ENCODE results near the gene MCCC1.
A peak's percentile ranks its signal among the peaks of the same experiment; 100 is the strongest.

The MCCC1 gene

DNA sequence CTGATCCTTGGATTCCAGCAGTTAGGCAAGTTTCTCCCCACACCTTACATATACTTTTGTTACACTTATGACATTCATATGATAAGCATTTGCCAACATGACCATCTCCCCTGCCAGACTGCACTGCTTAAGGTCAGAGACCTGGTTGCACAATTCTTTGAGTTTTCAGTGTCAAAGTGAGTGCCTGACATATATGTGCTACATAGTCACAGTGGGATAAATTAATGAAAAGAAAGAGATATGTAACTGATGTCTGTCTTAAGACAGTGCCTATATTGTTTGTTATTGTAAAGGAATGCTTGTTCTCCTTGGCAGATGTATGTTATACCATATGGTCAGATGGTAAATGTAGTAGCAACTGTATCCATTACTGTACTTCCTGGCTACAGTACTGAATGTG is 115.4 kb downstream of the MCCC1 start:
- no peak for DNase-seq (ENCODE audit: low read depth, low spot score)

DNA sequence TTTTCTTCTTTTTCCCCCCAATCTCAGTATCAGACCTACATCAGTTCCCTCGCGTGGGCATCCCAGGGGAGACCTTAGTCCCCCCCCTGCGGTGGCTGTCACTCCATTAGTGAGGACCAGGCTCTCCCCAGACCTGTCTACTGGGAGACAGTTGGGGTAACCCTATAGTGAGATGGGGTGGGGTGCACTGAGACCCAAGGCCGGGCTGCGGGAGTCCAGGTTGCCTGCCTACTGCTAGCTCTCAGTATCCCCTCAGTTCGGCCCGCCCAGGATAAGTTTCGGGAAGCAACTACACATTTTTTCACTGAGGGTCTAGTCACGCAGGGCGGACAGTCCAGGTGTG is 118.3 kb downstream of the MCCC1 start:
- DNase-seq (ENCODE audit: low read depth, low spot score) = no peak

DNA sequence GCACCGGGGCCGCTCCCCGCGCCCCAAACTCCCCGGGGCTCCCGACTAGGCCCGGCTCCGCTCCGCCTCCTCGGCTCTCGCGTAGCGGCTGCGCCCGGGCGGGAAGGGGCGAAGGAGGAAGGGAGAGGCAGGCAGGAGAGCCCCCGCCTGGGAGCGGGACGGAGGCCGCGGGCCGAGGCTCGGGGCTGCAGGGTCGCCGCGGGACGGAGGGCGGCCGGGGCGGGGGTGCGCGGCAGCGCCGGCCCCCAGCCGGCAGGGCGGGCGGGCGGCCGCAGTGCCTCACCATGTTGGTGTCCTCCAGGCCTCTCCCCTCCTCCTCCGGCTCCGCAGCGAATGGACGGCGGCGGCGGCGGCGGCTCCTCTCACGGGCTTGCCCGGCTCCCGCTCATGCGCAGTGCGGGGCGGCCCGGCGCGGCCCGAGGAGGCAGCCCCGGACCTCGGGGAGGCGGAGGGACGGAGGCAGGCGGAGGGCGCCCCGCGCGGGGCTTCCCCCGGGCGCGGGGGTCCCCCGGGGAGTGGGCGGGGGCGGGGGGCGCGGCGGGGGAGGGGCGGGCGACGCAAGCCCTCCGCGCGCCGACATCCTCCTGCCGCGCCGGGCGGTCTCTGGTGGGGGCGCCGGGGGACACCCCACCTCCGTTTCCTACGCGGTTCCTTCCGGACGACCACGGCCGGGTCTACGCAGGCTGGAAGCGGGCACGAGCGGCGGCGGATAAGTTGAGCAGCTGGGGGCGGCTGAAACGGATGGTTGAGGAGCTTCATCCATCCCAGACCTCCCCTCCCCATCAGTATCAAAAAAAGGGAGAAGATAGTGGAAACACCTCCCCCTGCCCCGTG is 118.9 kb downstream of the MCCC1 start, which contains the start of gene DCUN1D1:
Gene DCUN1D1, minus strand, starts transcription at position 335 of the 834 bp plus-strand sequence. Its CDS starts 49 bp downstream, at position 286.
- DNase-seq (ENCODE audit: low read depth, low spot score) = peak; percentile 97

DNA sequence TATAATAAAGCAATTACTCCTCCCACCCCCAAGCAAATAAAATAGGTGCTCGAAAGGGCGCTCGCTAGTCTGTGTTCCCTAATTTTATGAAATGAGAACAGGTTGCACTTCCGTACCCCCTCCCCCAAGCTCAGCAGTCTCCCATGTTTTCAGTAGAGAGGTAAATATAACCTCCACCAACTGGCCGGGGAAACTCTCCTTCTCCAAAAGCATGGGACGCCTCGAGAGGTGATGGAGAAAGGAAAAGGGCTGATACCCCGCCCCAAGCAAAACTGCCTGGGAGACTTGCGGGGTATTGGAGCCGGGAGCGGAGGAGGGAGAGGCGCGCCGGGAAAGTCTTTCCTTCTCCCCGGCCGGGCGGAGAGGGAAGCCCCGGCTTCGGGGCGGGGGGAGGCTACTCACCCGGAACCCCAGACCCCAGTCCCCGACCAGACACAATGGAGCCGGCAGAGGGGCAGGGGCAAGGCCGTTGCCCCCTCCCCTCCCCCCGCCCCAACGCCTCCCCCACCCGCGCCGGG is 119.6 kb downstream of the MCCC1 start:
- peak; percentile 50 for DNase-seq (ENCODE audit: low read depth, low spot score)

DNA sequence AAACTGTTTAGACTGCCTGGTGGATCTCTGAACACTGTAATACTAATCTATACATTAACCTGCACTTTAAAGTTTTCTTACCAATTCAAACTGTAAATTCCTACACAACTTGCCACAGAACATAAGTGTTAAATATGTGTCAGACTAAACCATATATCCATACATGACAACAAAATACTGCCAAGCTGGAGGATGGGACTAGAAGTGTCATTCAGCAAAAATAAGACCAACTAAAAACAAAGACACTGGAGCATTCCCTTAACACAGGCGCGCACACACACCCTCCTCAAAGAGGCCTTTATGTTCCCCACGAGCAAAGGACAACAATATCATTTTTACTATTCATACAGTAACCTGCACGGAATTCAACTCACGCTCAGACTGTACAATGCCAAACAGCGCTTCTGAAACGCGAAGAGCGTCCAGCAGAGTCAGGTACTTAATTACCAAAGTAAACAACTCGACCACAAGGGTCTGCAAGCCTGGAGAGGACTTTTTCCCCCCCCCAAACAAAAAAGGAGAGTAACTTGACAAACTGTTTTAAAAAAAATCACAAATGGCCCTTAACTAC is 120.1 kb downstream of the MCCC1 start:
- no peak for DNase-seq (ENCODE audit: low read depth, low spot score)

DNA sequence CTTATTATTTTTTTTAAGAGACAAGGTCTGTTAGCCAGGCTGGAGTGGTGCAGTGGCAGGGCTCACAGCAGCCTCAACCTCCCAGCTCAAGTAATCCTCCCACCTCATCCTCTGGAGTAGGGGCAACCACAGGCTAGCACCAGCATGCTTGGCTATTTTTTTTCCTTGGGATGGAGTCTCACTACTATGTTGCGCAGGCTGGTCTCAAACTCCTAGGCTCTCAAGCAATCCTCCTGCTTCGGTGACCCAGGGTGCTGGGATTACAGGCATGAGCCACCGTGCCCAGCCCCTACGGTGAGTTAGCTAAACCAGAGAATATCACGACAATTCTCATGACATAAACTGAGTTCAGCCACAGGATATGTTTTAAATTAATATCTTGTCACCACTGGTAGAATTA is 120.9 kb downstream of the MCCC1 start:
- no peak for DNase-seq (ENCODE audit: low read depth, low spot score)

DNA sequence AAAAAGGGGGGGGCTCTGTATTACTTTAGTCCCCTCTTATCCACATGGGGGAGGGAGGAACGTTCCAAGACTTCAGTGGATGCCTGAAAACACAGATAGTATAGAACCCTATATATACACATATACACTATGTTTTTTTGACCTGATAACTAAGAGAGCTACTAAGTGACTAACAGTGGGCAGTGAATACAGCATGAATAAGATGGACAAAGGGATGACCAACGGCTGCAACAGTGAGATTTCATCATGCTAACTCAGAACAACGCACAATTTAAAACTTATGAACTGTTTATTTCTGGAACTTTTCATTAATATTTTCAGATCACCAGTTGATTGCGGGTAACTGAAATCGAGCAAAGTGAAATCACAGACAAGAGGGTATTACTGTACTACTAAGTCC is 126.2 kb downstream of the MCCC1 start:
- no peak for DNase-seq (ENCODE audit: low read depth, low spot score)

DNA sequence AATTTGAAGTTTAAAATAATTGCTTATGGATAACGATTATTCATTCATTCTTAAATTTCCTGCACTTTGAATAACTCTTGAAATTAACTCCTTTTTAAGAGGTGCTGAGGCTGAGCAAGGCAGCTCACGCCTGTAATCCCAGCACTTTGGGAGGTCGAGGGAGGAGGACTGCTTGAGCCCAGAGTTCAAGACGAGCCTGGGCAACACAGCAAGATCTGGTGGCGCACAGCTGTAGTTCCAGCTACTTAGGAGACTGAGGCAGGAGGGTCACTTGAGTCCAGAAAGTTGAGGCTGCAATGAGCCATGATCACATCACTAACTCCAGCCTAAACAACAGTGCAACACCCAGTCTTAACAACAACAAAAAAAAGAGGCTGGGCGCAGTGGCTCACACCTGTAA is 126.9 kb downstream of the MCCC1 start:
- DNase-seq (ENCODE audit: low read depth, low spot score) = no peak

DNA sequence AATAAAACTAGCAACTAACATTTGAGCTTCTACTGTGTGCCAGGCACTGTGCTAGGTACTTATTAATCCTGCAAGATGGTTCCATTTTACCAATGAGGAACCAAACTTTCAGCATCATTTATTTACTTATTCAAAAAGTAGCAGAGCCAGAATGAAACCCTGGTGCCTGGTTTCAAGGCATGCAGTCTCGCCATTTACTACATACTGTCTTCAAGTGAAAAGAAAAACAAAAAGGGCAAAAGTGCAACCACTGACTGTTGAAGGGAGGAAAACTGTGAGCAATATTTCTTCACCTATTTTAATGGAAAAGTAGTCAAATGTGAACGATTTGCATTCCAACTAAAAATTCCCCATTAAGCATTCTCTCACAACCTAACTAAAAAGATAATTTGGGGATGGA is 127.7 kb downstream of the MCCC1 start:
- DNase-seq (ENCODE audit: low read depth, low spot score) = peak; percentile 47

DNA sequence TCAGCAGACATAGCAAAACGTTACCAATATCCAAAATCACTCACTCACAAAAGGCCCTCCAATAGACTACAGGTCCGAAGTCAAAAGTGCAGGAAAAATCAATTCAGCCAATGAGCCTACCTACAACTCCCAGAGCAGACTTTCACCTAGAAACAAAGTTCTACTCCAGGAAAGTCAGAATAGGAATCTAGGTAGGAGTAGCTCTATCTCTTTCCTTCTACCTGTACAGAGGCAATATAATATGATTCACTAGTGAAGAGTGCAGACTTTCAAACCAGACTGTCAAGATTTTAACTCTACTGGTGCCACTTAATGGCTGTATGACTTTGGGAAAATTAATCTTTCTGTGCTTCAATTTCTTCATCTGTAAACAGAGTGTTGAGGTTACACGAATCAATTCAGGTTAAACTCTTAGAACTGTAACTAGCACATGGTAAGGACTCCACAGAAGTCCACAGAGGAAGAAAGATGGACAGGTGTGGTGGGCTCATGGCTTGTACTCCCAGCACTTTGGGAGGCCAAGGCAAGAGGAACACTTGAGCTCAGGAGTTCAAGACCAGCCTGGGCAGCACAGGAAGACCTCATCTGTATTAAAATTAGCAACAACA is 128.4 kb downstream of the MCCC1 start:
- no peak for DNase-seq (ENCODE audit: low read depth, low spot score)

DNA sequence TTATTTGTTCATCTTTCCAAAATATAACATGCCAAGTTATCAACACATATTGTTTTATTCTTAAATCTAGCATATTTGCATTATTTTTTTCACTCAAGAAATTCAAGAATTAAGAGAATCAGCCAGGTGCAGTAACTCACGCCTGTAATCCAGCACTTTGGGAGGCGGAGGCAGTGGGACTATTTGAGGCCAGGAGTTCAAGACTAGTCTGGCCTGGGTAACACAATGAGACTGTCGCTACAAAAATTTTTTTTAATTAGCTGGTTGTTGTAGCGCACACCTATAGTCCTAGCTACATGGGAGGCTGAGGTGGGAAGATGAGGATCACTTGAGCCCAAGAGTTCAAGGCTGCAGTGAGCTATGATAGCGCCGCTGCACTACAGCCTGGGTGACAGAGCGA is 129.4 kb downstream of the MCCC1 start:
- no peak for DNase-seq (ENCODE audit: low read depth, low spot score)

DNA sequence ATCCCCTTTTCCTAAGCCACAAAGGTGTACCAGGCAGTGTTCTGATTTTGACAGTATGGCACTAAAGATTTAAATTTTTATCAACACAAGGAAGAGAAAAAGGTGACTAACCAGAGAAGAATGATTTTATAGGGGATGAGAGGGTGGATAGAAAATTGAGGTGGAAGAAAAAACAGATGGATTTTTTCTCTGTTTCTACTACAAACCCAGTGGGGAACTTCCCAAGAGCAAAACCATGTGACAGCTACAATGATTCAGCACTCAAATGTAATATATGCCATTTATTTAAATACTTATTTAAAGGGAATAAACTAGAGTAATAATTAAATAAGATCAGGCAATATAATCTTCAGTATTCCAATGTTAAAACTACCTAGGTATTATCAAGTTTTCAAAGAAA is 130.0 kb downstream of the MCCC1 start:
- DNase-seq (ENCODE audit: low read depth, low spot score) = peak; percentile 50

DNA sequence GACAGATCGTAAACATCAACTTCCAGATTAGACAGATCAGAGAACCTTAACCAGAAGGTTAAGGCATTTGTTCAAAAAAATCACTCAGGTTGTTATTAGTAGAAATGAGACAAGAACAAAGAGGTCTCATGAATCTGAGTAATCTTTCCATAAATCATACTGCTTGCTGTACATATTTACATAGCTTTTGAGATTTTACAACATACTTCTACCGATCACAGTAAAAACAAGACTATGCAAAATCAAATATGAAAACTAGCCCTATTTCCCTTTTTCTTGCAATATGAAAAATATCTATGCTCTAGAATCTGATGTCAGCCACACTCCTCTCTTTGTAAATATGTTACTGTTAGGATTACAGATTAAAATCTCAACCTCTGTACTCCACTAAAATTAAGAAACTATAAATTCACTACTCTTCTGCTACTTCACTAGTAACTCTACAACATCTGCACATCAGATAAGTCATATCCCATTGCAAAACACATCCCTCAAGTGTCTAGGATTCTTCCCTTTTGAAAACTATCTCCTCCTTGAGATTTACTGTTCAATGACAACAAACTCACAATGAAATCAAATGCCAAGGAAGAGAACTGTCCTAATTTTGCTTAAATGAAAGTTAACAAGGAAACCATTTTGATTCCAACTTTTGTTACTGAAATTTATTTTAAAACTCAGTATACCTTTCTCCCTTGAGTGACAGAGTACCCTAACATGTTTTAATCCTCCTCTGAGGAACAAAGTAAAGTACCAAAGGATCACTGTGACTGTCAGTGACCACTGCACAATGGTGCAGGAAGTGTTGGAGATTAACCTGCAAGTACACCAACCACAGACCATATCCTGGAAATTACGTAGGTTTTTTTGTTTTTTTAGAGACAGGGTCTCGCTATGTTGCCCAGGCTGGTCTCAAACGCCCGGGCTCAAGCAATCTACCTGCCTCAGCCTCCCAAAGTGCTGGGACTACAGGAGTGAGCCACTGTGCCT is 131.8 kb downstream of the MCCC1 start:
- DNase-seq (ENCODE audit: low read depth, low spot score) = no peak

DNA sequence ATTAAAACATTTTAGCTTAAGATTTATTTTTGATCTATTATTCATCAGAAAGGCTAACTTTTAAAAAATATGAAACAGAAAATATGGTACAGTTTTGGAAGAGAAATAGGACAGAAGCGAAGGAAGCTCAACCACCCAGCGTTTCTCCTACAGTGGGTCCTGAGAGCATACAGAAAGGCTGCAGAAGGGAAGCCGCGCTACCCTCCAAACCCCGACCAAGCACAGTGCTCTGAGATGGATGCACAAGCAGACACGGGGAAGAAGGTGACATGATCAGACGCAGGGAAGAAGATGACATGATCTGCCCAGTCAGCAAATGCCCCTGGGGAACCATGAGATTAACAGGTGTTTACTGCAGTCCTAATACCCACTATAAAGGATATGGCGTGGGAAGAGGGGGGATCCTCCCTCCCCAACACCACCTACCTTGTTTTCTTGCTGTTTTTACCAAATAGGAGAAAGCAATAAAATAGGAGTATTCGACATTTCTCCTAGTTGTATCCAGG is 133.4 kb downstream of the MCCC1 start:
- no peak for DNase-seq (ENCODE audit: low read depth, low spot score)

Data from astrocyte of the hippocampus (primary cell).